Spleen (tissue), 7 donors: ENCODE measurements around the gene RNF141.

Source experiments
- POLR2A ChIP-seq, 3 donors: fragments of 450-650 bp; IDR thresholded peaks; one replicate each; pipeline ENCODE4 v1.5.1; 2017; ENCODE audit warnings: antibody characterized with exemption in 3 of 3, mild to moderate bottlenecking in 1 of 3
- POLR2AphosphoS5 ChIP-seq, 3 donors: sonication (generic); formaldehyde crosslinking; IDR thresholded peaks; one replicate each; pipeline ENCODE4 v1.5.1; 2017; ENCODE audit warnings: antibody characterized with exemption in 3 of 3
- TF ChIP-seq, protein P1 (sequence below), 11 experiments: fragments of 200-600 bp in 7 of 11; fragments of 450-650 bp in 4 of 11; sonication (generic) in 4 of 11; IDR thresholded peaks in 8 of 11; conservative IDR thresholded peaks in 3 of 11; 1 replicate in 7 of 11; 2 replicates in 4 of 11; pipeline versions ENCODE4 v1.4.0 to v1.8.0; 2016 to 2021; ENCODE audit warnings: antibody characterized with exemption in 11 of 11, inconsistent platforms in 4 of 11, mild to moderate bottlenecking in 1 of 11
- donor health status: DM: no; HTN: no; CAD: no; lungs with moderate emphysema.
- donor health status: DM: no; HTN: no; CAD: no.
- donor health status: DM: no; HTN: no; CAD: no.

- TF ChIP-seq, protein P1, sequence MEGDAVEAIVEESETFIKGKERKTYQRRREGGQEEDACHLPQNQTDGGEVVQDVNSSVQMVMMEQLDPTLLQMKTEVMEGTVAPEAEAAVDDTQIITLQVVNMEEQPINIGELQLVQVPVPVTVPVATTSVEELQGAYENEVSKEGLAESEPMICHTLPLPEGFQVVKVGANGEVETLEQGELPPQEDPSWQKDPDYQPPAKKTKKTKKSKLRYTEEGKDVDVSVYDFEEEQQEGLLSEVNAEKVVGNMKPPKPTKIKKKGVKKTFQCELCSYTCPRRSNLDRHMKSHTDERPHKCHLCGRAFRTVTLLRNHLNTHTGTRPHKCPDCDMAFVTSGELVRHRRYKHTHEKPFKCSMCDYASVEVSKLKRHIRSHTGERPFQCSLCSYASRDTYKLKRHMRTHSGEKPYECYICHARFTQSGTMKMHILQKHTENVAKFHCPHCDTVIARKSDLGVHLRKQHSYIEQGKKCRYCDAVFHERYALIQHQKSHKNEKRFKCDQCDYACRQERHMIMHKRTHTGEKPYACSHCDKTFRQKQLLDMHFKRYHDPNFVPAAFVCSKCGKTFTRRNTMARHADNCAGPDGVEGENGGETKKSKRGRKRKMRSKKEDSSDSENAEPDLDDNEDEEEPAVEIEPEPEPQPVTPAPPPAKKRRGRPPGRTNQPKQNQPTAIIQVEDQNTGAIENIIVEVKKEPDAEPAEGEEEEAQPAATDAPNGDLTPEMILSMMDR (IDR thresholded peaks at IDR 0.05 in 8 of 11, conservative IDR thresholded peaks at IDR 0.05 in 3 of 11) = no peak
- TF ChIP-seq POLR2A (IDR thresholded peaks at IDR 0.05) (no peak), POLR2AphosphoS5 (IDR thresholded peaks at IDR 0.05) (no peak)
These were observed 10.3 kb upstream of the RNF141 start for GRCh38 chr11:10551290-10551592.
